Peyer's patch (tissue), 4 donors: ENCODE results near the gene ADRA2A. TPM values are rescaled to one million over a fixed set of nuclear protein-coding genes. Genes with fewer than 3 reads are reported as not detected.

ENCODE experiments used
- DNase-seq, 3 donors: peaks; one replicate each; pipeline ENCODE4 v3.0.0-alpha.2; 2017 to 2019
- H3K27ac ChIP-seq, 4 donors: fragments of 200-600 bp; sonication (generic); one replicate each; pipeline ENCODE4 v1.5.1; 2016 to 2019
- H3K27me3 ChIP-seq, 2 donors: fragments of 200-600 bp; sonication (generic); one replicate each; pipeline ENCODE4 v1.5.1; 2019
- H3K36me3 ChIP-seq, 3 donors: fragments of 200-600 bp; sonication (generic); one replicate each; pipeline ENCODE4 v1.5.1; 2016 to 2019
- H3K4me1 ChIP-seq, 4 donors: fragments of 200-600 bp; sonication (generic); one replicate each; pipeline ENCODE4 v1.5.1; 2016 to 2019
- H3K4me3 ChIP-seq, 4 donors: fragments of 200-600 bp; sonication (generic); 1 replicate in 3 of 4; 2 replicates in 1 of 4; pipeline ENCODE4 v1.5.1; 2016 to 2019; ENCODE audit warnings: mild to moderate bottlenecking in 1 of 4
- H3K9me3 ChIP-seq, 4 donors: fragments of 200-600 bp; sonication (generic); one replicate each; pipeline ENCODE4 v1.5.1; 2016 to 2019; ENCODE audit warnings: mild to moderate bottlenecking in 1 of 4
- CTCF ChIP-seq, 6 experiments: fragments of 450-650 bp in 4 of 6; fragments of 200-600 bp in 2 of 6; sonication (generic) in 1 of 6; IDR thresholded peaks; one replicate each; pipeline ENCODE4 v1.5.1; 2017 to 2019; ENCODE audit warnings: antibody characterized with exemption in 6 of 6, mild to moderate bottlenecking in 3 of 6, moderate library complexity in 1 of 6
- POLR2A ChIP-seq, 2 donors: fragments of 450-650 bp; IDR thresholded peaks; one replicate each; pipeline ENCODE4 v1.5.1; 2017; ENCODE audit warnings: antibody characterized with exemption in 2 of 2, mild to moderate bottlenecking in 2 of 2, moderate library complexity in 2 of 2
- total RNA-seq, 4 donors: library from RNA; depleted of rRNA; stranded (reverse); fragments of >200 nt; gene quantifications; one replicate each; pipeline ENCODE4 v1.1.0, GENCODE V29; 2016

ADRA2A gene
- total RNA-seq, 4 donors from 2014 or later, result 4.6 to 11.6 (median 5.6) TPM; not detected in 1

- H3K27ac ChIP-seq, result no peak overlapping the region
- no peak for DNase-seq
- no peak overlapping the region for H3K4me3 ChIP-seq
- H3K27me3 ChIP-seq, result no peaks in the 10 kb centered on the region
- no peaks in the 10 kb centered on the region for H3K36me3 ChIP-seq
- H3K9me3 ChIP-seq, result no peaks in the 10 kb centered on the region
- peaks cover 0 to 28% (median 12%) of the 10 kb centered on the region in 4 donors for H3K4me1 ChIP-seq
- no peak for TF ChIP-seq POLR2A (IDR thresholded peaks at IDR 0.05)
- TF ChIP-seq CTCF (IDR thresholded peaks at IDR 0.05), result no peak
Measured at GRCh38 chr10:111079781-111080180, 3.0 kb downstream of the ADRA2A start.

GRCh38 chr10:111080224-111080623, 3.4 kb downstream of the ADRA2A start:
- Histone ChIP-seq H3K4me3 (no peak overlapping the region), H3K36me3 (no peaks in the 10 kb centered on the region), H3K27me3 (no peaks in the 10 kb centered on the region), H3K9me3 (no peaks in the 10 kb centered on the region), H3K4me1 (peaks cover 0 to 28% (median 12%) of the 10 kb centered on the region in 4 donors), H3K27ac (no peak overlapping the region)
- TF ChIP-seq CTCF (IDR thresholded peaks at IDR 0.05), result no peak
- no peak for TF ChIP-seq POLR2A (IDR thresholded peaks at IDR 0.05)
- DNase-seq, result no peak

- H3K27ac ChIP-seq, result no peak overlapping the region
Measured at GRCh38 chr10:111081595-111081994, 4.8 kb downstream of the ADRA2A start.

DNA sequence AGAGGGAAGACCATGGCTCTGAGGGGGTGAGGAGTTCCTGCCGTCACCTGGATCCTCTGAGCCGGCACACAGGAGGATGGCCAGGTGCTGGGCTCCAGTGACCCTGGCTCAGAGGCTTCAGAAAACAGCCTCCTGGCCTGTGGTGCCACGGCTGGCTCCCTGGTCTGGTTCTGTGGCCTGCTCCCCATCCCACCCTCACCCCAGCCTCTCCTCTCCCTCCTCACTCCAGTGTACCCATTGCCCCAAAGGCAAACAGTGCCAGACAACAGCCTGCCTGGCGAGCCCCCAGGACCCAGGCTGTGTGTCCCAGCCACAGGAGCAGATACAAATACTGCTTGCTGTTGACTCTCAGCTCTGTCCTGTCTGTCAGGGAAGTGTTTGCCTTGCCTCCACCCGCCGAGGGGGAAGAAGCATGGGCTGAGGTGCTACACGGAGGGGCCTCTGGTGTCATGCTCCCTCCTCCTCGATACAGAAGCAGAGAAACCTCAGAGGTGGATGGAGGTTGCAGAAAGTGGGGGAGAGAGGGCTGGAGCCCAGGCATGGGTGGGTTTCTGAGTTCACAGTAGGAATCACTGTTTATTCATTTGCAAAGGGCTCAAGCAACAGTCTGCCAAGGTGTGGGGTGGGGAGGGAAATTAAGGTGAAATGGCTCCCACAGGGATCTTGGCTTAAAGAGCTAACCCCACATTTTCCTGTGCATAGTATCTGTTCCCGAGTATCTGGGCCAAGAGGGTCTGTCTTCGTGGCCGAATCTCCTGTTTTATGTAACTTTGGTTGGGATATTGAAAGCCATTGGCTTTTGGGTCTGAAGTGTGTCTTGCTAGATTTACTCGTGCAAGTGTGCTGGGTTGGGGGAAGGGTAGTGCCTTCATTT, 5.5 kb downstream of the ADRA2A start:
- DNase-seq, result no peak
- no peaks in the 10 kb centered on the region for H3K27me3 ChIP-seq
- peaks cover 0 to 12% (median under 1%) of the 10 kb centered on the region in 4 donors for H3K4me1 ChIP-seq
- H3K9me3 ChIP-seq, result no peaks in the 10 kb centered on the region
- no peaks in the 10 kb centered on the region for H3K36me3 ChIP-seq
- H3K27ac ChIP-seq, result no peak overlapping the region
- TF ChIP-seq CTCF (IDR thresholded peaks at IDR 0.05), result no peak
- no peak for TF ChIP-seq POLR2A (IDR thresholded peaks at IDR 0.05)
- no peak overlapping the region for H3K4me3 ChIP-seq

More at GRCh38 chr10:111081595-111081994, 4.8 kb downstream of the ADRA2A start:
- Histone ChIP-seq H3K4me1 (peaks cover 0 to 19% (median 7%) of the 10 kb centered on the region in 4 donors), H3K4me3 (no peak overlapping the region), H3K9me3 (no peaks in the 10 kb centered on the region), H3K27me3 (no peaks in the 10 kb centered on the region), H3K36me3 (no peaks in the 10 kb centered on the region)
- no peak for TF ChIP-seq POLR2A (IDR thresholded peaks at IDR 0.05)
- TF ChIP-seq CTCF (IDR thresholded peaks at IDR 0.05), result no peak
- no peak for DNase-seq

DNA sequence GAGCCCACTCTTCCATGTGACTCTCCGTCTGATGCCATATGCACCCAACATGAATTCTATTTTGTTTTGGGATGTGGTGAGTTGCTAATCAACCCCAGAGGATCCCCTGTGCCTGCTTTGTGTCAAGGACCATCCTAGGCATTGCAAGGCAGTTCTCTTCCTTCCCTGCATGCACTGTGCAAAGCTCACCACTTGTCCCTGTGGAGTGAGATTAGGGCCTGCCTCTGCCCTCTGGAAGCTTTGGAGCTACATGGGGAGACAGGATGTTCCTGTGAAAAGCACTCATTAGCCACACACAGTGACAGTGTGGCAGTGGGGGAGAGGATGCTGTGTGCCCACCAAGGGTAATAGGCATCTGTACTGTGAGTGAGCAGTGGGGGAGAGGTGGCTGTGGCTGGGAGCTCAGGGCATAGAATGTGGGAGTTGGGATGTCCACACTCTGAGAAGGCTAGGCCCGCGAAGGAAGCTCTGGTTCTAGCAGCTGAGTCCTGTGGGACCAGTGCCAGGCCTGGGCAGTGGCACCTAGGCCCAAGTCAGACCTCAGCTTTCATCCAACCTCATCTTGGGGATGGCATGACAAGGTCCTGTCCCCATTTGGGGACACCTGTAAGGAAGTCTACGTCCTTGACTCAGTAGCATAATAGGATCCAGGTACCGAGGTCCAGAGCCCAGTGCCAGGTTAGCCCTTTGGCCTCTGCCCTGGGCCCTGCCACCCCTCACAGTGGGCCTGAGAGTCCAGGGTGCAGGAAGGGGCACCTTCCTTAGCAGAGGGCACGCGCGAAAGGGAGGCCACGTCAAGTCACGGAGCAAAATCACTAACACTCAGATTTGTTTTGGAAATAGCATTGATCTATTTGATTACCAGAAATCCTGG, 6.6 kb downstream of the ADRA2A start:
- H3K4me1 ChIP-seq, result peaks cover 0 to under 1% (median 0%) of the 10 kb centered on the region in 4 donors
- no peak overlapping the region for H3K27ac ChIP-seq
- H3K27me3 ChIP-seq, result no peaks in the 10 kb centered on the region
- H3K36me3 ChIP-seq, result no peaks in the 10 kb centered on the region
- TF ChIP-seq POLR2A (IDR thresholded peaks at IDR 0.05), result no peak
- TF ChIP-seq CTCF (IDR thresholded peaks at IDR 0.05), result no peak
- no peaks in the 10 kb centered on the region for H3K9me3 ChIP-seq
- H3K4me3 ChIP-seq, result no peak overlapping the region
- DNase-seq, result peak in 1 of 3 donors; percentile 25
